HEK293 (cell line): Measurements from ENCODE around the gene PTRH1.

Source experiments
- BCL6B ChIP-seq: fragments of 450-650 bp; formaldehyde crosslinking; IDR thresholded peaks from 2 replicates; pipeline ENCODE4 v1.5.1; 2017; ENCODE audit warnings: missing biosample characterization, missing genetic modification characterization
- FEZF1 ChIP-seq: fragments of 450-650 bp; formaldehyde crosslinking; IDR thresholded peaks from 2 replicates; pipeline ENCODE4 v1.5.1; 2016; ENCODE audit warnings: missing biosample characterization, missing genetic modification characterization
- GLI4 ChIP-seq: fragments of 450-650 bp; formaldehyde crosslinking; IDR thresholded peaks from 2 replicates; pipeline ENCODE4 v1.5.1; 2016; ENCODE audit warnings: missing biosample characterization, missing genetic modification characterization
- INSM2 ChIP-seq: fragments of 450-650 bp; formaldehyde crosslinking; IDR thresholded peaks from 2 replicates; pipeline ENCODE4 v1.5.1; 2016; ENCODE audit warnings: missing biosample characterization, missing genetic modification characterization
- KLF10 ChIP-seq: fragments of 450-650 bp; IDR thresholded peaks from 2 replicates; pipeline ENCODE4 v1.5.1; 2018; ENCODE audit warnings: missing biosample characterization, mild to moderate bottlenecking, missing genetic modification characterization
- KLF7 ChIP-seq: fragments of 450-650 bp; formaldehyde crosslinking; IDR thresholded peaks from 2 replicates; pipeline ENCODE4 v1.5.1; 2016; ENCODE audit warnings: missing biosample characterization, missing genetic modification characterization, borderline replicate concordance
- PATZ1 ChIP-seq: fragments of 450-650 bp; formaldehyde crosslinking; IDR thresholded peaks from 2 replicates; pipeline ENCODE4 v1.5.1; 2016; ENCODE audit warnings: missing biosample characterization, missing genetic modification characterization
- YY1 ChIP-seq: fragments of 450-650 bp; formaldehyde crosslinking; IDR thresholded peaks from 2 replicates; pipeline ENCODE4 v1.5.1; 2018; ENCODE audit warnings: missing biosample characterization, missing genetic modification characterization
- ZFP37 ChIP-seq: fragments of 450-650 bp; formaldehyde crosslinking; IDR thresholded peaks from 2 replicates; pipeline ENCODE4 v1.5.1; 2016; ENCODE audit warnings: missing biosample characterization, missing genetic modification characterization
- ZFP41 ChIP-seq: fragments of 450-650 bp; formaldehyde crosslinking; IDR thresholded peaks from 2 replicates; pipeline ENCODE4 v1.5.1; 2016; ENCODE audit warnings: missing biosample characterization, missing genetic modification characterization, borderline replicate concordance
- ZFP69B ChIP-seq: fragments of 450-650 bp; formaldehyde crosslinking; IDR thresholded peaks from 2 replicates; pipeline ENCODE4 v1.5.1; 2016; ENCODE audit warnings: missing biosample characterization, missing genetic modification characterization
- ZNF121 ChIP-seq: fragments of 450-650 bp; formaldehyde crosslinking; IDR thresholded peaks from 2 replicates; pipeline ENCODE4 v1.5.1; 2016; ENCODE audit warnings: missing biosample characterization, missing genetic modification characterization
- ZNF292 ChIP-seq: fragments of 450-650 bp; formaldehyde crosslinking; IDR thresholded peaks from 2 replicates; pipeline ENCODE4 v1.5.1; 2016; ENCODE audit warnings: low read depth, missing biosample characterization, missing genetic modification characterization, borderline replicate concordance
- ZNF335 ChIP-seq: fragments of 450-650 bp; formaldehyde crosslinking; conservative IDR thresholded peaks from 2 replicates; pipeline ENCODE4 v1.5.1; 2016; ENCODE audit warnings: missing biosample characterization, missing genetic modification characterization
- ZNF366 ChIP-seq: fragments of 450-650 bp; formaldehyde crosslinking; conservative IDR thresholded peaks from 2 replicates; pipeline ENCODE4 v1.5.1; 2016; ENCODE audit warnings: missing biosample characterization, missing genetic modification characterization
- ZNF658 ChIP-seq: fragments of 450-650 bp; formaldehyde crosslinking; IDR thresholded peaks from 2 replicates; pipeline ENCODE4; 2016; ENCODE audit warnings: missing biosample characterization, missing genetic modification characterization
- ZNF707 ChIP-seq: fragments of 450-650 bp; formaldehyde crosslinking; IDR thresholded peaks from 2 replicates; pipeline ENCODE4 v1.5.1; 2016; ENCODE audit warnings: missing biosample characterization, missing genetic modification characterization
- ZNF837 ChIP-seq: fragments of 450-650 bp; formaldehyde crosslinking; IDR thresholded peaks from 2 replicates; pipeline ENCODE4 v1.5.1; 2016; ENCODE audit warnings: missing biosample characterization, missing genetic modification characterization
- ZSCAN16 ChIP-seq: fragments of 450-650 bp; formaldehyde crosslinking; IDR thresholded peaks from 2 replicates; pipeline ENCODE4 v1.5.1; 2016; ENCODE audit warnings: missing biosample characterization, missing genetic modification characterization
- ZSCAN18 ChIP-seq: fragments of 450-650 bp; formaldehyde crosslinking; IDR thresholded peaks from 2 replicates; pipeline ENCODE4 v1.5.1; 2016; ENCODE audit warnings: missing biosample characterization, missing genetic modification characterization
- ZSCAN30 ChIP-seq: fragments of 450-650 bp; IDR thresholded peaks from 2 replicates; pipeline ENCODE4 v1.5.1; 2018; ENCODE audit warnings: missing biosample characterization, mild to moderate bottlenecking, missing genetic modification characterization, moderate library complexity
- TF ChIP-seq, protein P1 (sequence below): fragments of 450-650 bp; IDR thresholded peaks from 2 replicates; pipeline ENCODE4 v1.5.1; 2018; ENCODE audit warnings: missing biosample characterization, missing genetic modification characterization
- TF ChIP-seq, protein P2 (sequence below): fragments of 450-650 bp; formaldehyde crosslinking; optimal IDR thresholded peaks from 2 replicates; pipeline ENCODE3; 2016; ENCODE audit warnings: missing biosample characterization, mild to moderate bottlenecking, missing genetic modification characterization
- TF ChIP-seq, protein P3 (sequence below): fragments of 450-650 bp; formaldehyde crosslinking; IDR thresholded peaks from 2 replicates; pipeline ENCODE4 v1.5.1; 2016; ENCODE audit warnings: missing biosample characterization, missing genetic modification characterization, borderline replicate concordance

PTRH1 gene

GRCh38 chr9:127734747-127735529 lies 19.5 kb upstream of the PTRH1 start, which contains the start of gene TOR2A (continued):
- TF ChIP-seq, protein P1, sequence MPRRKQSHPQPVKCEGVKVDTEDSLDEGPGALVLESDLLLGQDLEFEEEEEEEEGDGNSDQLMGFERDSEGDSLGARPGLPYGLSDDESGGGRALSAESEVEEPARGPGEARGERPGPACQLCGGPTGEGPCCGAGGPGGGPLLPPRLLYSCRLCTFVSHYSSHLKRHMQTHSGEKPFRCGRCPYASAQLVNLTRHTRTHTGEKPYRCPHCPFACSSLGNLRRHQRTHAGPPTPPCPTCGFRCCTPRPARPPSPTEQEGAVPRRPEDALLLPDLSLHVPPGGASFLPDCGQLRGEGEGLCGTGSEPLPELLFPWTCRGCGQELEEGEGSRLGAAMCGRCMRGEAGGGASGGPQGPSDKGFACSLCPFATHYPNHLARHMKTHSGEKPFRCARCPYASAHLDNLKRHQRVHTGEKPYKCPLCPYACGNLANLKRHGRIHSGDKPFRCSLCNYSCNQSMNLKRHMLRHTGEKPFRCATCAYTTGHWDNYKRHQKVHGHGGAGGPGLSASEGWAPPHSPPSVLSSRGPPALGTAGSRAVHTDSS, result no peak
- TF ChIP-seq FEZF1 (tag by site-specific recombination), result no peak
- no peak for TF ChIP-seq ZNF837 (tag by site-specific recombination)
- TF ChIP-seq ZFP69B (tag by site-specific recombination), result peak; percentile 29; the same call in 1 of the 2 replicates
- no peak for TF ChIP-seq GLI4 (tag by site-specific recombination)
- peak; percentile 94 for TF ChIP-seq ZNF335
- TF ChIP-seq ZFP37 (tag by site-specific recombination), result no peak
- TF ChIP-seq INSM2, result no peak
- TF ChIP-seq, protein P2, sequence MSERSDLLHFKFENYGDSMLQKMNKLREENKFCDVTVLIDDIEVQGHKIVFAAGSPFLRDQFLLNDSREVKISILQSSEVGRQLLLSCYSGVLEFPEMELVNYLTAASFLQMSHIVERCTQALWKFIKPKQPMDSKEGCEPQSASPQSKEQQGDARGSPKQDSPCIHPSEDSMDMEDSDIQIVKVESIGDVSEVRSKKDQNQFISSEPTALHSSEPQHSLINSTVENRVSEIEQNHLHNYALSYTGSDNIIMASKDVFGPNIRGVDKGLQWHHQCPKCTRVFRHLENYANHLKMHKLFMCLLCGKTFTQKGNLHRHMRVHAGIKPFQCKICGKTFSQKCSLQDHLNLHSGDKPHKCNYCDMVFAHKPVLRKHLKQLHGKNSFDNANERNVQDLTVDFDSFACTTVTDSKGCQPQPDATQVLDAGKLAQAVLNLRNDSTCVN (tag by site-specific recombination), result peak; percentile 57
- TF ChIP-seq ZSCAN18 (tag by site-specific recombination), result no peak
- TF ChIP-seq ZNF658, result no peak
- TF ChIP-seq BCL6B, result no peak
- TF ChIP-seq KLF10 (tag by site-specific recombination), result peak; percentile 59
- TF ChIP-seq ZNF121, result no peak
- TF ChIP-seq ZNF366, result no peak
- peak; percentile 75 for TF ChIP-seq ZSCAN30 (tag by site-specific recombination)
- TF ChIP-seq YY1 (tag by site-specific recombination), result peak; percentile 64
- no peak for TF ChIP-seq ZSCAN16
- peak; percentile 49; the same call in 1 of the 2 replicates for TF ChIP-seq PATZ1
- TF ChIP-seq ZNF707 (tag by site-specific recombination), result no peak
- no peak for TF ChIP-seq ZNF292 (tag by site-specific recombination)
- TF ChIP-seq KLF7 (tag by site-specific recombination), result no peak; the same call in 1 of the 2 replicates
- TF ChIP-seq, protein P3, sequence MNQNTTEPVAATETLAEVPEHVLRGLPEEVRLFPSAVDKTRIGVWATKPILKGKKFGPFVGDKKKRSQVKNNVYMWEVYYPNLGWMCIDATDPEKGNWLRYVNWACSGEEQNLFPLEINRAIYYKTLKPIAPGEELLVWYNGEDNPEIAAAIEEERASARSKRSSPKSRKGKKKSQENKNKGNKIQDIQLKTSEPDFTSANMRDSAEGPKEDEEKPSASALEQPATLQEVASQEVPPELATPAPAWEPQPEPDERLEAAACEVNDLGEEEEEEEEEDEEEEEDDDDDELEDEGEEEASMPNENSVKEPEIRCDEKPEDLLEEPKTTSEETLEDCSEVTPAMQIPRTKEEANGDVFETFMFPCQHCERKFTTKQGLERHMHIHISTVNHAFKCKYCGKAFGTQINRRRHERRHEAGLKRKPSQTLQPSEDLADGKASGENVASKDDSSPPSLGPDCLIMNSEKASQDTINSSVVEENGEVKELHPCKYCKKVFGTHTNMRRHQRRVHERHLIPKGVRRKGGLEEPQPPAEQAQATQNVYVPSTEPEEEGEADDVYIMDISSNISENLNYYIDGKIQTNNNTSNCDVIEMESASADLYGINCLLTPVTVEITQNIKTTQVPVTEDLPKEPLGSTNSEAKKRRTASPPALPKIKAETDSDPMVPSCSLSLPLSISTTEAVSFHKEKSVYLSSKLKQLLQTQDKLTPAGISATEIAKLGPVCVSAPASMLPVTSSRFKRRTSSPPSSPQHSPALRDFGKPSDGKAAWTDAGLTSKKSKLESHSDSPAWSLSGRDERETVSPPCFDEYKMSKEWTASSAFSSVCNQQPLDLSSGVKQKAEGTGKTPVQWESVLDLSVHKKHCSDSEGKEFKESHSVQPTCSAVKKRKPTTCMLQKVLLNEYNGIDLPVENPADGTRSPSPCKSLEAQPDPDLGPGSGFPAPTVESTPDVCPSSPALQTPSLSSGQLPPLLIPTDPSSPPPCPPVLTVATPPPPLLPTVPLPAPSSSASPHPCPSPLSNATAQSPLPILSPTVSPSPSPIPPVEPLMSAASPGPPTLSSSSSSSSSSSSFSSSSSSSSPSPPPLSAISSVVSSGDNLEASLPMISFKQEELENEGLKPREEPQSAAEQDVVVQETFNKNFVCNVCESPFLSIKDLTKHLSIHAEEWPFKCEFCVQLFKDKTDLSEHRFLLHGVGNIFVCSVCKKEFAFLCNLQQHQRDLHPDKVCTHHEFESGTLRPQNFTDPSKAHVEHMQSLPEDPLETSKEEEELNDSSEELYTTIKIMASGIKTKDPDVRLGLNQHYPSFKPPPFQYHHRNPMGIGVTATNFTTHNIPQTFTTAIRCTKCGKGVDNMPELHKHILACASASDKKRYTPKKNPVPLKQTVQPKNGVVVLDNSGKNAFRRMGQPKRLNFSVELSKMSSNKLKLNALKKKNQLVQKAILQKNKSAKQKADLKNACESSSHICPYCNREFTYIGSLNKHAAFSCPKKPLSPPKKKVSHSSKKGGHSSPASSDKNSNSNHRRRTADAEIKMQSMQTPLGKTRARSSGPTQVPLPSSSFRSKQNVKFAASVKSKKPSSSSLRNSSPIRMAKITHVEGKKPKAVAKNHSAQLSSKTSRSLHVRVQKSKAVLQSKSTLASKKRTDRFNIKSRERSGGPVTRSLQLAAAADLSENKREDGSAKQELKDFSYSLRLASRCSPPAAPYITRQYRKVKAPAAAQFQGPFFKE (tag by site-specific recombination), result no peak
- no peak for TF ChIP-seq ZFP41 (tag by site-specific recombination)
